NAMALWA (cell line): ENCODE data around the gene NTM.

ENCODE experiments used
- DNase-seq: peaks from one replicate; pipeline ENCODE4 v3.0.0-alpha.2; 2015; ENCODE audit warnings: low spot score

Gene NTM

GRCh38 chr11:131917634-131918384, 547.4 kb downstream of the NTM start:
- no peak for DNase-seq

GRCh38 chr11:131918663-131919062, 548.2 kb downstream of the NTM start:
- no peak for DNase-seq

- DNase-seq: no peak
Observed at GRCh38 chr11:131922220-131922619, 551.8 kb downstream of the NTM start.

- no peak for DNase-seq
Observed at GRCh38 chr11:131923309-131923708, 552.9 kb downstream of the NTM start.

- DNase-seq: no peak
Observed at GRCh38 chr11:131924001-131924400, 553.6 kb downstream of the NTM start.

GRCh38 chr11:131924457-131925201, 554.2 kb downstream of the NTM start:
- DNase-seq: no peak

GRCh38 chr11:131925829-131926228, 555.4 kb downstream of the NTM start:
- DNase-seq: no peak

GRCh38 chr11:131928992-131929391, 558.6 kb downstream of the NTM start:
- DNase-seq: no peak

- no peak for DNase-seq
Observed at GRCh38 chr11:131932584-131933325, 562.3 kb downstream of the NTM start.

GRCh38 chr11:131934006-131934405, 563.6 kb downstream of the NTM start:
- DNase-seq: no peak

- DNase-seq: no peak
Observed at GRCh38 chr11:131938351-131938751, 567.9 kb downstream of the NTM start.

GRCh38 chr11:131940126-131940525, 569.7 kb downstream of the NTM start:
- DNase-seq: no peak

- no peak for DNase-seq
Observed at GRCh38 chr11:131942878-131943277, 572.5 kb downstream of the NTM start.

GRCh38 chr11:131943295-131943694, 572.9 kb downstream of the NTM start:
- no peak for DNase-seq

- DNase-seq: no peak
Observed at GRCh38 chr11:131944736-131945135, 574.3 kb downstream of the NTM start.

- no peak for DNase-seq
Observed at GRCh38 chr11:131945706-131946105, 575.3 kb downstream of the NTM start.

GRCh38 chr11:131947511-131947910, 577.1 kb downstream of the NTM start:
- DNase-seq: no peak

- no peak for DNase-seq
Observed at GRCh38 chr11:131951121-131951520, 580.7 kb downstream of the NTM start.

GRCh38 chr11:131954146-131954545, 583.7 kb downstream of the NTM start:
- no peak for DNase-seq

- no peak for DNase-seq
Observed at GRCh38 chr11:131955904-131956303, 585.5 kb downstream of the NTM start.

GRCh38 chr11:131957201-131957600, 586.8 kb downstream of the NTM start:
- no peak for DNase-seq

- DNase-seq: no peak
Observed at GRCh38 chr11:131957875-131958274, 587.5 kb downstream of the NTM start.

GRCh38 chr11:131962818-131963217, 592.4 kb downstream of the NTM start:
- no peak for DNase-seq
